PFSK-1 (cell line): Measurements from ENCODE around the gene ZNF248.

Experiments used
- FOXP2 ChIP-seq: optimal IDR thresholded peaks from 2 replicates; pipeline ENCODE3; 2011; ENCODE audit warnings: borderline replicate concordance, control low read depth, inconsistent platforms; ENCODE audit not compliant: insufficient read depth; ENCODE audit errors: extremely low read length, extremely low read depth
- POLR2AphosphoS5 ChIP-seq: IDR thresholded peaks from 2 replicates; pipeline ENCODE4 v1.6.1; 2012; ENCODE audit warnings: low read depth, mild to moderate bottlenecking, control low read depth, low read length, moderate library complexity
- SIN3A ChIP-seq: IDR thresholded peaks from 2 replicates; pipeline ENCODE4 v1.6.1; 2012; ENCODE audit warnings: mild to moderate bottlenecking, low read length, moderate library complexity, borderline replicate concordance; ENCODE audit not compliant: insufficient read depth
- TAF1 ChIP-seq: IDR thresholded peaks from 2 replicates; pipeline ENCODE4 v1.6.1; 2012; ENCODE audit warnings: low read length, control low read depth, borderline replicate concordance; ENCODE audit not compliant: insufficient read depth
- TF ChIP-seq, protein P1 (sequence below), 2 experiments: IDR thresholded peaks; 2 replicates each; pipeline versions ENCODE4 v1.6.1 to v1.8.0; 2011 to 2012; ENCODE audit warnings: low read depth in 2 of 2, low read length in 2 of 2, control low read depth in 1 of 2, inconsistent platforms in 1 of 2, mild to moderate bottlenecking in 1 of 2, moderate library complexity in 1 of 2; ENCODE audit not compliant: insufficient read depth in 1 of 2

Gene ZNF248

GRCh38 chr10:37826806-37827205 is 30.6 kb downstream of the ZNF248 start:
- no peak for TF ChIP-seq POLR2AphosphoS5
- no peak for TF ChIP-seq TAF1
- TF ChIP-seq, protein P1, sequence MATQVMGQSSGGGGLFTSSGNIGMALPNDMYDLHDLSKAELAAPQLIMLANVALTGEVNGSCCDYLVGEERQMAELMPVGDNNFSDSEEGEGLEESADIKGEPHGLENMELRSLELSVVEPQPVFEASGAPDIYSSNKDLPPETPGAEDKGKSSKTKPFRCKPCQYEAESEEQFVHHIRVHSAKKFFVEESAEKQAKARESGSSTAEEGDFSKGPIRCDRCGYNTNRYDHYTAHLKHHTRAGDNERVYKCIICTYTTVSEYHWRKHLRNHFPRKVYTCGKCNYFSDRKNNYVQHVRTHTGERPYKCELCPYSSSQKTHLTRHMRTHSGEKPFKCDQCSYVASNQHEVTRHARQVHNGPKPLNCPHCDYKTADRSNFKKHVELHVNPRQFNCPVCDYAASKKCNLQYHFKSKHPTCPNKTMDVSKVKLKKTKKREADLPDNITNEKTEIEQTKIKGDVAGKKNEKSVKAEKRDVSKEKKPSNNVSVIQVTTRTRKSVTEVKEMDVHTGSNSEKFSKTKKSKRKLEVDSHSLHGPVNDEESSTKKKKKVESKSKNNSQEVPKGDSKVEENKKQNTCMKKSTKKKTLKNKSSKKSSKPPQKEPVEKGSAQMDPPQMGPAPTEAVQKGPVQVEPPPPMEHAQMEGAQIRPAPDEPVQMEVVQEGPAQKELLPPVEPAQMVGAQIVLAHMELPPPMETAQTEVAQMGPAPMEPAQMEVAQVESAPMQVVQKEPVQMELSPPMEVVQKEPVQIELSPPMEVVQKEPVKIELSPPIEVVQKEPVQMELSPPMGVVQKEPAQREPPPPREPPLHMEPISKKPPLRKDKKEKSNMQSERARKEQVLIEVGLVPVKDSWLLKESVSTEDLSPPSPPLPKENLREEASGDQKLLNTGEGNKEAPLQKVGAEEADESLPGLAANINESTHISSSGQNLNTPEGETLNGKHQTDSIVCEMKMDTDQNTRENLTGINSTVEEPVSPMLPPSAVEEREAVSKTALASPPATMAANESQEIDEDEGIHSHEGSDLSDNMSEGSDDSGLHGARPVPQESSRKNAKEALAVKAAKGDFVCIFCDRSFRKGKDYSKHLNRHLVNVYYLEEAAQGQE (IDR thresholded peaks at IDR 0.05; ENCODE audit: insufficient read depth in 1 of 2, low read depth in 2 of 2, low read length in 2 of 2), result no peak
- TF ChIP-seq FOXP2, result no peak
- no peak for TF ChIP-seq SIN3A

DNA sequence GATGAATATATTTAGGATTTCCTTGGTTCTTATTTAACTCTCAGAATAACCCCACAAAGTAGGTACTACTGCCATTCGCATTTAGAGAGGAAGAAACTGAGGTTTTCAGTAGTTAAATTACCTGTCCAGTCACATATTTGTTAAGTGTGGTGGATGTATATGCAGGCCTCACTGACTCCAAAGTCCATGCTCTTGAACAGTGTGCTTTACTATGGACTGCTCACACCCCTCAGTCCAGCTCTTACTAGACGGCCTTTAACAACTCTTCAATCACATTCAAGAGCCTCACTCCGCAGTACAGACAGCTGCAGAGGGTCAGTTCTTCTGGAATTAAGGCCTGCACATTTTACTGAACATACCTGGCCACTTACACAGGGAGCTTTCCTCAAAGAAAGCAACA is 36.2 kb downstream of the ZNF248 start:
- TF ChIP-seq POLR2AphosphoS5, result no peak
- TF ChIP-seq SIN3A, result no peak
- TF ChIP-seq, protein P1 (IDR thresholded peaks at IDR 0.05; ENCODE audit: insufficient read depth in 1 of 2, low read depth in 2 of 2, low read length in 2 of 2), result no peak
- TF ChIP-seq TAF1, result no peak
- no peak for TF ChIP-seq FOXP2

DNA sequence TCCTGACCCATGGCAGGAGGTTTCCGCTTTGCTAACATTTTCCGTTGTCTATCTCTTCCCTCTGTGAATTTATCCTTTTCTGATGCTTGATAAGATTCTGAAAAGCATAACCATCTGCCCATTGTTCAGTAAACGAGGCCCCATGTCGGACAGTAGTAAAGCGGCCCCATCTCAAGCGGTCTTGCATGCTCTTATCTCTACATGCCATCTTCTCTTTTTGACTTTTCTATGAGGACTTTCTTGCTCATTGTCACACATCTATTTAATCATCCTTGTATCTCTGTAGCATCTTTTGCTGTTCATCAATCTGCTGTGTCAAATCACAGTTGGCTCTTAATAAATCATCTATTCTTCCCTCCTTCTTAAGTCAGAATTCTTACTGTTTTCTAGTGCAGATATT is 37.6 kb downstream of the ZNF248 start:
- no peak for TF ChIP-seq SIN3A
- TF ChIP-seq TAF1, result no peak
- TF ChIP-seq, protein P1 (IDR thresholded peaks at IDR 0.05; ENCODE audit: insufficient read depth in 1 of 2, low read depth in 2 of 2, low read length in 2 of 2), result no peak
- TF ChIP-seq FOXP2, result no peak

DNA sequence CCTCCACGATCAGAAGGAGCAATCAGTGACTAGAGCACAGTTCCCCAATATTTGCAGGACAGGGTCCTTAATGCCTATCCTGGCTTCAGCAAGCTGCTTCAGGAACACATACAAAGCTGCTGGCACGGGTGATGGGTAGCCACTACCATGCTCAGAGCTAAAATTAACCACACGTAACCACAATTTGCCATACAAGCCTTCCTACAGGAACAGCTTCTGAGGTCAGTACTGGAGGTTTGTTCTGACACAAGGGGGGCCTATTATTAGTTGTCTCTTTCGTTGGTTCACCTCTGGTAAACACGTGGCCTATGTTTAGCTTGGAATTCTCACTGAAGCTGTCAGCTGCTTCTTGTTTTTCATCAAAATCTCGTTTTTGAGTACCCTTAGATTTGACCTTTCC is 41.1 kb downstream of the ZNF248 start:
- TF ChIP-seq POLR2AphosphoS5 (no peak), SIN3A (no peak), TAF1 (no peak), FOXP2 (no peak)
- TF ChIP-seq, protein P1 (IDR thresholded peaks at IDR 0.05; ENCODE audit: insufficient read depth in 1 of 2, low read depth in 2 of 2, low read length in 2 of 2), result no peak

GRCh38 chr10:37813763-37814162 is 43.6 kb downstream of the ZNF248 start:
- TF ChIP-seq, protein P1 (IDR thresholded peaks at IDR 0.05; ENCODE audit: insufficient read depth in 1 of 2, low read depth in 2 of 2, low read length in 2 of 2), result no peak
- TF ChIP-seq TAF1, result no peak
- TF ChIP-seq POLR2AphosphoS5, result no peak
- no peak for TF ChIP-seq FOXP2
- no peak for TF ChIP-seq SIN3A
